ENCODE data around the gene SPRN. TPM values are rescaled to one million over a fixed set of nuclear protein-coding genes. Genes with fewer than 3 reads are reported as not detected.

Gene SPRN
- total RNA-seq, 1 experiment from 2014 or later: not detected

DNA sequence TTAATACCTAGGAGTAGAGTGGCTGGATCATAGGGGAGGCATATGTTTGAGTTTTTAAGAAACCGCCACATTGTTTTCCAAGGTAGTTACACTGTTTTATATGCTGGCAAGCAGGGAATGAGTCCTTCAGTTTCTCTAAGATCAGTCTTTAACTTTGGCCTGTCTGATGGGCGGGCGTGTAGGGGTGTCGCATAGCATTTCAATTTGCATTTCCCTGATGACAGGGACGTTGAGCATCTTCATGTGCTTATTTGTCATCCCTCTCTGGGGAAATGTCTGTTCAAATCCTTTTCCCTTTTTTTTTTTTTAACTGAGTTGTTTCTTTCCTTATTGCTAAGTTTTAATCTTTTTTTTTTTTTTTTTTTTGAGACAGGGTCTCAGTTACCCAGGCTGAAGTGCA, 20.6 kb downstream of the SPRN start:
- BruUV-seq (replicated peaks): no TSS peak
- Histone ChIP-seq H4K20me1 (ENCODE audit: insufficient read depth) (no peaks in the 10 kb centered on the region), H3K9me2 (ENCODE audit: insufficient read depth) (no peaks in the 10 kb centered on the region), H3K9me3 (ENCODE audit: insufficient read depth, low read depth) (no peaks in the 10 kb centered on the region), H3K36me3 (ENCODE audit: low read depth) (no peaks in the 10 kb centered on the region; the same call in 1 of the 2 replicates), H3K4me1 (replicated peaks; ENCODE audit: insufficient read depth) (no peaks in the 10 kb centered on the region), H3K4me2 (no peak overlapping the region), H2AFZ (no peak overlapping the region), H3F3A (ENCODE audit: insufficient read depth, low read depth) (no peaks in the 10 kb centered on the region), H3K27me3 (ENCODE audit: insufficient read depth, low read depth) (no peaks in the 10 kb centered on the region), H3K4me3 (no peak overlapping the region), H3K27ac (no peak overlapping the region), H3K79me2 (ENCODE audit: low read depth) (peaks cover 10% of the 10 kb centered on the region; the same call in 1 of the 2 replicates)
- CTCF ChIA-PET: no interaction called here
- no peak for DNase-seq
- intact Hi-C loops (cut with micrococcal nuclease; ENCODE audit: unreplicated experiment): no loop called here
- POLR2A ChIA-PET (ENCODE audit: unreplicated experiment): no interaction called here
- TF ChIP-seq EZH2 (IDR thresholded peaks at IDR 0.05; ENCODE audit: low read depth) (no peak), CTCF (conservative IDR thresholded peaks at IDR 0.05) (no peak)

DNA sequence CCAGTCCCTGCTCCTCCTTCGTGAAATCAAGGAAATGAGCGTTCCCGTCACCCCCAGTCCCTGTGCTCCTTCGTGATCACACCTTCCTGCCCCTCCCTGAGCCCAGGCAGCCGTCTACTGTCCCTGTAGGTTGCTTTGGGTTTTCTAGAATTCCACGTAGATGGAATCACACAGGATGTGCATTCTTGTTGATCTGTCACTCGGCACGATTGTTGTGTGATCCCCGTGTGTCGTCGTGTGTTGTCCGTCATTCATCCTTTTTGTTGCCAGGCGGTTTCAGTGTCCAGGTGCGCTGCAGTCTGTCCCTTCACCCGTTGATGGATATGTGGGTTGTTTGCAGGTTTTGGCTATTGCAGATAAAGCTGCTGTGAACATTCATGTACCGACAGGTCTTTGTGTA, 21.1 kb downstream of the SPRN start:
- H3K27me3 ChIP-seq (ENCODE audit: insufficient read depth, low read depth): no peaks in the 10 kb centered on the region
- intact Hi-C loops (cut with micrococcal nuclease; ENCODE audit: unreplicated experiment): no loop called here
- no peak overlapping the region for H3K4me3 ChIP-seq
- no peak overlapping the region for H2AFZ ChIP-seq
- no peak overlapping the region for H3K4me2 ChIP-seq
- DNase-seq: no peak
- POLR2A ChIA-PET (ENCODE audit: unreplicated experiment): no interaction called here
- peaks cover 6% of the 10 kb centered on the region; the same call in 1 of the 2 replicates for H3K79me2 ChIP-seq (ENCODE audit: low read depth)
- BruUV-seq (replicated peaks): no TSS peak
- no peaks in the 10 kb centered on the region for H3K9me2 ChIP-seq (ENCODE audit: insufficient read depth)
- H3K4me1 ChIP-seq (replicated peaks; ENCODE audit: insufficient read depth): no peaks in the 10 kb centered on the region
- no peaks in the 10 kb centered on the region for H3F3A ChIP-seq (ENCODE audit: insufficient read depth, low read depth)
- no peaks in the 10 kb centered on the region; the same call in 1 of the 2 replicates for H3K36me3 ChIP-seq (ENCODE audit: low read depth)
- TF ChIP-seq CTCF (conservative IDR thresholded peaks at IDR 0.05) (no peak), EZH2 (IDR thresholded peaks at IDR 0.05; ENCODE audit: low read depth) (no peak)
- CTCF ChIA-PET: no interaction called here
- no peaks in the 10 kb centered on the region for H3K9me3 ChIP-seq (ENCODE audit: insufficient read depth, low read depth)
- H4K20me1 ChIP-seq (ENCODE audit: insufficient read depth): no peaks in the 10 kb centered on the region
- no peak overlapping the region for H3K27ac ChIP-seq

DNA sequence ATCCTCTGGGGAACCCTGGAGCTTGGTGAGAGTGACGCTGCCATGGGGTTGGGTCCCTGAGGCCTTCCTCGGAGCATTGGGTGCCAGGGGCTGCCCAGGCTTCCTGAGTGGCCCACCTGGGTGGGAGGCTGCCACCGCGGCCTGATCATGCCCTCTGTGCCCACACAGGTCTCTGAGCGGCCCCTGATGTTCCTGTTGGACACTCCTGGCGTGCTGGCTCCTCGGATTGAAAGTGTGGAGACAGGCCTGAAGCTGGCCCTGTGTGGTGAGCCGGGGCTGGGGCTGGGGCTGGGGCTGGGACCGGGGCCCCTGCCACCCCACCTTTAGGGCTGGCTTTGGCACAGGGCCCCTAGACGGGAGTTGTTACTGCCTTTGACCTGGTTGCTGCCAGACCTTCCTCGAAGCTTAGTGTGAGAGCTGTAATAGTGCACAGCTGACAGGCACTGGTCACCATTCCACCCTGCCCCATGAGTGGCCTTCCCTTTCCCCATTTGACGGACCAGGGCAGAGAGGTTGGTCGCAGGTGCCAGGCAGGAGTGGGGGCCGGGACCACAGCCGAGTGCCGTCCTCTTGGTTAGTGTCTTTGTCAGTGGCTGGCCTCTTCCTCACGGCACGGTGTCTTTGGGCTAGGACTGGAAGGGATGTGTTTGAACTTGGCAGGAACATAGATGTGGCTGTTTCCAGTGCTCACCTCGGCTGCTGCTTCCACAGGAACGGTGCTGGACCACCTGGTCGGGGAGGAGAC, 22.3 kb downstream of the SPRN start:
- no peaks in the 10 kb centered on the region for H3K4me1 ChIP-seq (replicated peaks; ENCODE audit: insufficient read depth)
- H2AFZ ChIP-seq: no peak overlapping the region
- intact Hi-C loops (cut with micrococcal nuclease; ENCODE audit: unreplicated experiment): no loop called here
- POLR2A ChIA-PET (ENCODE audit: unreplicated experiment): no interaction called here
- H3K9me3 ChIP-seq (ENCODE audit: insufficient read depth, low read depth): no peaks in the 10 kb centered on the region
- TF ChIP-seq EZH2 (IDR thresholded peaks at IDR 0.05; ENCODE audit: low read depth) (no peak), CTCF (conservative IDR thresholded peaks at IDR 0.05) (no peak)
- no peak overlapping the region for H3K4me2 ChIP-seq
- H3K4me3 ChIP-seq: no peak overlapping the region
- CTCF ChIA-PET: no interaction called here
- BruUV-seq (replicated peaks): no TSS peak
- H3K27me3 ChIP-seq (ENCODE audit: insufficient read depth, low read depth): no peaks in the 10 kb centered on the region
- H3K36me3 ChIP-seq (ENCODE audit: low read depth): no peaks in the 10 kb centered on the region; the same call in 1 of the 2 replicates
- no peaks in the 10 kb centered on the region for H3K9me2 ChIP-seq (ENCODE audit: insufficient read depth)
- no peaks in the 10 kb centered on the region for H3F3A ChIP-seq (ENCODE audit: insufficient read depth, low read depth)
- H3K27ac ChIP-seq: no peak overlapping the region
- no peaks in the 10 kb centered on the region for H4K20me1 ChIP-seq (ENCODE audit: insufficient read depth)
- H3K79me2 ChIP-seq (ENCODE audit: low read depth): 0 out of 2 replicates have a peak, but pooled peaks cover 5% of the 10 kb centered on the region
- no peak for DNase-seq

All from PC-9 (cell line).